H9 (cell line): ENCODE data around the gene GVQW3. TPM values are rescaled to one million over a fixed set of nuclear protein-coding genes. Genes with fewer than 3 reads are reported as not detected.

Experiments used
- DNase-seq: peaks from one replicate; pipeline ENCODE4 v3.0.0-alpha.2; 2017
- H2AFZ ChIP-seq: one replicate; pipeline ENCODE4 v1.6.1; 2013; ENCODE audit warnings: mild to moderate bottlenecking, low read length, control low read depth, moderate library complexity
- H2AK5ac ChIP-seq: 2 replicates; pipeline ENCODE4 v1.6.1; 2013; ENCODE audit warnings: low read length, control low read depth, mixed read lengths; ENCODE audit not compliant: insufficient read length
- H2BK120ac ChIP-seq: one replicate; pipeline ENCODE4 v1.6.1; 2013; ENCODE audit warnings: low read depth, mild to moderate bottlenecking, low read length, control low read depth, inconsistent platforms; ENCODE audit not compliant: poor library complexity, severe bottlenecking
- H2BK12ac ChIP-seq: 2 replicates; pipeline ENCODE4 v1.6.1; 2013; ENCODE audit warnings: low read length, control low read depth, mixed read lengths, low read depth; ENCODE audit not compliant: insufficient read length
- H2BK15ac ChIP-seq: 2 replicates; pipeline ENCODE4 v1.6.1; 2013; ENCODE audit warnings: low read depth, low read length, control low read depth
- H2BK20ac ChIP-seq: one replicate; pipeline ENCODE4 v1.6.1; 2013; ENCODE audit warnings: low read depth, mild to moderate bottlenecking, low read length, control low read depth, inconsistent platforms; ENCODE audit not compliant: poor library complexity, severe bottlenecking
- H2BK5ac ChIP-seq: 2 replicates; pipeline ENCODE4 v1.6.1; 2013; ENCODE audit warnings: low read length, control low read depth, mixed read lengths; ENCODE audit not compliant: insufficient read length
- H3K14ac ChIP-seq: 2 replicates; pipeline ENCODE4 v1.6.1; 2013; ENCODE audit warnings: low read length, control low read depth; ENCODE audit not compliant: insufficient read depth
- H3K18ac ChIP-seq: 2 replicates; pipeline ENCODE4 v1.6.1; 2013; ENCODE audit warnings: low read depth, mild to moderate bottlenecking, mixed read lengths, low read length, control low read depth; ENCODE audit not compliant: insufficient read length
- H3K23ac ChIP-seq: 2 replicates; pipeline ENCODE4 v1.6.1; 2013; ENCODE audit warnings: low read length, control low read depth, mixed read lengths, low read depth; ENCODE audit not compliant: insufficient read length
- H3K23me2 ChIP-seq: 2 replicates; pipeline ENCODE4 v1.6.1; 2013; ENCODE audit warnings: low read depth, mild to moderate bottlenecking, mixed read lengths, low read length, control low read depth; ENCODE audit not compliant: insufficient read length, poor library complexity, severe bottlenecking
- H3K27ac ChIP-seq: 2 replicates; pipeline ENCODE4 v1.5.1; 2013; ENCODE audit warnings: low read length, control low read depth, mixed read lengths, low read depth; ENCODE audit not compliant: insufficient read length
- H3K27me3 ChIP-seq: 2 replicates; pipeline ENCODE4 v1.6.1; 2013; ENCODE audit warnings: low read length, control low read depth, inconsistent platforms; ENCODE audit not compliant: insufficient read depth
- H3K4ac ChIP-seq: 2 replicates; pipeline ENCODE4 v1.6.1; 2013; ENCODE audit warnings: low read depth, mild to moderate bottlenecking, control low read depth, inconsistent platforms, low read length, moderate library complexity
- H3K4me1 ChIP-seq: 2 replicates; pipeline ENCODE4 v1.6.1; 2013; ENCODE audit warnings: low read length, control low read depth, inconsistent platforms; ENCODE audit not compliant: insufficient read depth
- H3K4me2 ChIP-seq: 2 replicates; pipeline ENCODE4 v1.6.1; 2013; ENCODE audit warnings: low read length, control low read depth, mixed read lengths; ENCODE audit not compliant: insufficient read length, insufficient read depth
- H3K56ac ChIP-seq: 2 replicates; pipeline ENCODE4 v1.6.1; 2013; ENCODE audit warnings: low read depth, mild to moderate bottlenecking, mixed read lengths, low read length, control low read depth; ENCODE audit not compliant: insufficient read length
- H3K79me1 ChIP-seq: 2 replicates; pipeline ENCODE4 v1.6.1; 2013; ENCODE audit warnings: low read depth, mild to moderate bottlenecking, moderate library complexity, low read length, control low read depth, inconsistent platforms; ENCODE audit not compliant: insufficient read depth, poor library complexity, severe bottlenecking
- H3K79me2 ChIP-seq: 2 replicates; pipeline ENCODE4 v1.6.1; 2013; ENCODE audit warnings: low read length, control low read depth, inconsistent platforms; ENCODE audit not compliant: insufficient read depth
- H3K9ac ChIP-seq: 2 replicates; pipeline ENCODE4 v1.6.1; 2013; ENCODE audit warnings: low read length, control low read depth, mixed read lengths; ENCODE audit not compliant: insufficient read length; ENCODE audit errors: extremely low read depth
- H3K9me3 ChIP-seq: one replicate; pipeline ENCODE4 v1.6.1; 2013; ENCODE audit warnings: low read depth, low read length, inconsistent platforms; ENCODE audit not compliant: control insufficient read depth
- H3T11ph ChIP-seq: one replicate; pipeline ENCODE4 v1.6.1; 2013; ENCODE audit warnings: mild to moderate bottlenecking, low read length, control low read depth, inconsistent platforms
- H4K20me1 ChIP-seq: one replicate; pipeline ENCODE4 v1.6.1; 2013; ENCODE audit not compliant: control insufficient read depth, insufficient read length, insufficient read depth
- H4K5ac ChIP-seq: 2 replicates; pipeline ENCODE4 v1.6.1; 2013; ENCODE audit warnings: low read depth, mild to moderate bottlenecking, mixed read lengths, low read length, control low read depth; ENCODE audit not compliant: insufficient read length
- H4K8ac ChIP-seq: replicated peaks from 2 replicates; pipeline ENCODE4 v1.6.1; 2013; ENCODE audit warnings: low read length, control low read depth, mixed read lengths, low read depth; ENCODE audit not compliant: insufficient read length
- H4K91ac ChIP-seq: 2 replicates; pipeline ENCODE4 v1.6.1; 2013; ENCODE audit warnings: low read depth, mild to moderate bottlenecking, moderate library complexity, mixed read lengths, low read length, control low read depth; ENCODE audit not compliant: insufficient read length
- H3K27ac Mint-ChIP-seq, 3 experiments: 2 replicates in 2 of 3; 3 replicates in 1 of 3; pipeline ENCODE4 v1.8.0; 2020 to 2021; ENCODE audit warnings: mixed read lengths in 3 of 3, mild to moderate bottlenecking in 1 of 3, moderate library complexity in 1 of 3
- H3K27me3 Mint-ChIP-seq: 2 replicates; pipeline ENCODE4 v1.8.0; 2021; ENCODE audit warnings: low read depth, mild to moderate bottlenecking, moderate library complexity, mixed read lengths
- H3K36me3 Mint-ChIP-seq, 3 experiments: 2 replicates in 2 of 3; 3 replicates in 1 of 3; pipeline ENCODE4 v1.8.0; 2020 to 2021; ENCODE audit warnings: low read depth in 3 of 3, mixed read lengths in 3 of 3; ENCODE audit not compliant: insufficient read depth in 1 of 3
- H3K4me1 Mint-ChIP-seq, 2 experiments: 2 replicates each; pipeline ENCODE4 v1.8.0; 2020; ENCODE audit warnings: mixed read lengths in 2 of 2
- H3K4me3 Mint-ChIP-seq, 2 experiments: 2 replicates in 1 of 2; 3 replicates in 1 of 2; pipeline ENCODE4 v1.8.0; 2020 to 2021; ENCODE audit warnings: mild to moderate bottlenecking in 2 of 2, mixed read lengths in 2 of 2, moderate library complexity in 1 of 2
- H3K9me3 Mint-ChIP-seq, 2 experiments: 2 replicates in 1 of 2; 3 replicates in 1 of 2; pipeline ENCODE4 v1.8.0; 2020; ENCODE audit warnings: mild to moderate bottlenecking in 2 of 2, mixed read lengths in 2 of 2, moderate library complexity in 1 of 2
- WGBS: extraction: QIAGEN DNeasy Blood & Tissue Kit; methylation state at CpG from one replicate; pipeline ENCODE4 v1.1.7; 2013; ENCODE audit warnings: missing lambda C conversion rate, low lambda C conversion rate, mixed read lengths; ENCODE audit not compliant: insufficient read length; ENCODE audit errors: extremely low coverage; 5-methylcytosine and 5-hydroxymethylcytosine counted together
- total RNA-seq: library from RNA; stranded (reverse); gene quantifications from 2 replicates; pipeline ENCODE4 v1.2.1, GENCODE V29; 2021
- TF ChIP-seq, protein P1 (sequence below): fragments of 200-600 bp; sonication (generic); conservative IDR thresholded peaks from 3 replicates; pipeline ENCODE4 v1.8.0; 2021; ENCODE audit warnings: antibody characterized with exemption, mild to moderate bottlenecking

Gene GVQW3
- total RNA-seq, 1 experiment from 2014 or later: 4.5 TPM

GRCh38 chr11:76436020-76436419 is 54.9 kb downstream of the GVQW3 start:
- Histone ChIP-seq H3K9ac (no peak overlapping the region), H4K91ac (no peak overlapping the region), H4K20me1 (no peaks in the 10 kb centered on the region), H3K79me2 (no peaks in the 10 kb centered on the region), H2BK15ac (no peak overlapping the region), H2BK12ac (no peak overlapping the region), H3K23ac (no peak overlapping the region), H3K4me1 (no peaks in the 10 kb centered on the region), H3K23me2 (no peaks in the 10 kb centered on the region), H3K27ac (no peak overlapping the region), H3K79me1 (no peaks in the 10 kb centered on the region), H2BK20ac (no peak overlapping the region), H4K5ac (no peak overlapping the region), H3K56ac (no peak overlapping the region), H3K4me2 (no peak overlapping the region), H3K18ac (no peak overlapping the region), H3K14ac (no peak overlapping the region), H3K9me3 (no peaks in the 10 kb centered on the region), H3K27me3 (no peaks in the 10 kb centered on the region), H2BK120ac (no peak overlapping the region), H4K8ac (no peak overlapping the region), H3K4ac (no peak overlapping the region), H2AK5ac (no peak overlapping the region), H3T11ph (no peak overlapping the region), H2AFZ (no peak overlapping the region), H2BK5ac (no peak overlapping the region)
- Mint-ChIP-seq H3K4me3 (no peak overlapping the region), H3K4me1 (no peaks in the 10 kb centered on the region), H3K27me3 (peaks cover 3% of the 10 kb centered on the region; the same call in 1 of the 2 replicates), H3K9me3 (no peaks in the 10 kb centered on the region), H3K27ac (no peak overlapping the region), H3K36me3 (peaks cover 0 to 2% (median under 1%) of the 10 kb centered on the region in 3 experiments; a peak in 2 of 7 replicates)
- TF ChIP-seq, protein P1, sequence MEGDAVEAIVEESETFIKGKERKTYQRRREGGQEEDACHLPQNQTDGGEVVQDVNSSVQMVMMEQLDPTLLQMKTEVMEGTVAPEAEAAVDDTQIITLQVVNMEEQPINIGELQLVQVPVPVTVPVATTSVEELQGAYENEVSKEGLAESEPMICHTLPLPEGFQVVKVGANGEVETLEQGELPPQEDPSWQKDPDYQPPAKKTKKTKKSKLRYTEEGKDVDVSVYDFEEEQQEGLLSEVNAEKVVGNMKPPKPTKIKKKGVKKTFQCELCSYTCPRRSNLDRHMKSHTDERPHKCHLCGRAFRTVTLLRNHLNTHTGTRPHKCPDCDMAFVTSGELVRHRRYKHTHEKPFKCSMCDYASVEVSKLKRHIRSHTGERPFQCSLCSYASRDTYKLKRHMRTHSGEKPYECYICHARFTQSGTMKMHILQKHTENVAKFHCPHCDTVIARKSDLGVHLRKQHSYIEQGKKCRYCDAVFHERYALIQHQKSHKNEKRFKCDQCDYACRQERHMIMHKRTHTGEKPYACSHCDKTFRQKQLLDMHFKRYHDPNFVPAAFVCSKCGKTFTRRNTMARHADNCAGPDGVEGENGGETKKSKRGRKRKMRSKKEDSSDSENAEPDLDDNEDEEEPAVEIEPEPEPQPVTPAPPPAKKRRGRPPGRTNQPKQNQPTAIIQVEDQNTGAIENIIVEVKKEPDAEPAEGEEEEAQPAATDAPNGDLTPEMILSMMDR: no peak
- no peak for DNase-seq
- WGBS: no CpG with 5 or more reads among the region's 1 CpG
